Transverse colon (tissue), 4 donors: ENCODE data around the gene TP53BP2. TPM values are rescaled to one million over a fixed set of nuclear protein-coding genes. Genes with fewer than 3 reads are reported as not detected.

Source experiments
- DNase-seq: peaks from one replicate; pipeline ENCODE4 v3.0.0-alpha.2; 2019
- H3K27ac ChIP-seq, 4 donors: fragments of 200-600 bp; sonication (generic); 2 replicates each; pipeline ENCODE4 v1.5.1; 2016 to 2018; ENCODE audit warnings: inconsistent platforms in 4 of 4
- H3K27me3 ChIP-seq: fragments of 200-600 bp; sonication (generic); 2 replicates; pipeline ENCODE4 v1.5.1; 2017; ENCODE audit warnings: inconsistent platforms
- H3K36me3 ChIP-seq, 4 donors: fragments of 200-600 bp; sonication (generic); 2 replicates each; pipeline ENCODE4 v1.5.1; 2017 to 2019; ENCODE audit warnings: inconsistent platforms in 4 of 4
- H3K4me1 ChIP-seq, 4 donors: fragments of 200-600 bp; sonication (generic); 2 replicates each; pipeline ENCODE4 v1.5.1; 2017 to 2020; ENCODE audit warnings: inconsistent platforms in 4 of 4
- H3K4me3 ChIP-seq, 4 donors: fragments of 200-600 bp; sonication (generic); 1 replicate in 1 of 4; 2 replicates in 3 of 4; pipeline versions ENCODE4 v1.5.1 to v1.6.1; 2017 to 2019; ENCODE audit warnings: inconsistent platforms in 4 of 4
- H3K9me3 ChIP-seq, 2 donors: fragments of 200-600 bp; sonication (generic); 2 replicates each; pipeline ENCODE4 v1.5.1; 2017 to 2019; ENCODE audit warnings: inconsistent platforms in 2 of 2
- EP300 ChIP-seq: sonication (generic); formaldehyde crosslinking; IDR thresholded peaks from one replicate; pipeline ENCODE4 v1.6.1; 2017; ENCODE audit warnings: antibody characterized with exemption, low read depth
- POLR2A ChIP-seq: fragments of 450-650 bp; IDR thresholded peaks from one replicate; pipeline ENCODE4 v1.6.1; 2016; ENCODE audit warnings: antibody characterized with exemption, mild to moderate bottlenecking, moderate library complexity
- POLR2AphosphoS5 ChIP-seq, 3 donors: sonication (generic); formaldehyde crosslinking; IDR thresholded peaks; one replicate each; pipeline ENCODE4 v1.6.1; 2016; ENCODE audit warnings: antibody characterized with exemption in 3 of 3
- whole genome bisulfite sequencing, 2 donors: methylation state at CpG; one replicate each; pipeline ENCODE4 v1.1.5; 2018; ENCODE audit warnings: low coverage in 1 of 2; 5-methylcytosine and 5-hydroxymethylcytosine counted together
- in situ Hi-C, 4 donors: fragments of 200-750 bp; cut with MboI; loops; one replicate each; pipeline versions ENCODE4 v1.15.0 to v1.15.1; 2017; ENCODE audit warnings: low sequenced_read_pairs in 3 of 4, low pct_ligation_motif_present in 1 of 4, low pct_unique_long_range_greater_than_20kb in 1 of 4
- intact Hi-C: fragments of 100-400 bp; cut with DNase I; formaldehyde crosslinking; loops from one replicate; pipeline ENCODE4 v1.15.1; 2023; ENCODE audit warnings: low total_unique reads
- total RNA-seq, 4 donors: library from RNA; depleted of rRNA; stranded (reverse); fragments of >200 nt; gene quantifications; one replicate each; pipeline ENCODE4 v1.1.0, GENCODE V29; 2016
- TF ChIP-seq, protein P1 (sequence below), 5 experiments: fragments of 200-600 bp in 3 of 5; fragments of 450-650 bp in 2 of 5; sonication (generic) in 3 of 5; IDR thresholded peaks; 1 replicate in 2 of 5; 2 replicates in 3 of 5; pipeline ENCODE4 v1.5.1; 2016 to 2017; ENCODE audit warnings: antibody characterized with exemption in 5 of 5, inconsistent platforms in 3 of 5, mild to moderate bottlenecking in 2 of 5, moderate library complexity in 1 of 5

Gene TP53BP2
- total RNA-seq, 4 donors from 2014 or later, result 11.9 to 82.7 (median 31.2) TPM

- Histone ChIP-seq H3K4me3 (no peak overlapping the region), H3K27ac (no peak overlapping the region), H3K4me1 (no peaks in the 10 kb centered on the region), H3K27me3 (no peaks in the 10 kb centered on the region), H3K9me3 (no peaks in the 10 kb centered on the region), H3K36me3 (peaks cover 0 to 27% (median 7%) of the 10 kb centered on the region in 4 donors)
- in situ Hi-C loops, result no loop called here
- 88 to 94% methylated on average over 3 to 4 of the region's 4 CpGs for whole genome bisulfite sequencing, 2 donors
- intact Hi-C loops, result no loop called here
- TF ChIP-seq, protein P1, sequence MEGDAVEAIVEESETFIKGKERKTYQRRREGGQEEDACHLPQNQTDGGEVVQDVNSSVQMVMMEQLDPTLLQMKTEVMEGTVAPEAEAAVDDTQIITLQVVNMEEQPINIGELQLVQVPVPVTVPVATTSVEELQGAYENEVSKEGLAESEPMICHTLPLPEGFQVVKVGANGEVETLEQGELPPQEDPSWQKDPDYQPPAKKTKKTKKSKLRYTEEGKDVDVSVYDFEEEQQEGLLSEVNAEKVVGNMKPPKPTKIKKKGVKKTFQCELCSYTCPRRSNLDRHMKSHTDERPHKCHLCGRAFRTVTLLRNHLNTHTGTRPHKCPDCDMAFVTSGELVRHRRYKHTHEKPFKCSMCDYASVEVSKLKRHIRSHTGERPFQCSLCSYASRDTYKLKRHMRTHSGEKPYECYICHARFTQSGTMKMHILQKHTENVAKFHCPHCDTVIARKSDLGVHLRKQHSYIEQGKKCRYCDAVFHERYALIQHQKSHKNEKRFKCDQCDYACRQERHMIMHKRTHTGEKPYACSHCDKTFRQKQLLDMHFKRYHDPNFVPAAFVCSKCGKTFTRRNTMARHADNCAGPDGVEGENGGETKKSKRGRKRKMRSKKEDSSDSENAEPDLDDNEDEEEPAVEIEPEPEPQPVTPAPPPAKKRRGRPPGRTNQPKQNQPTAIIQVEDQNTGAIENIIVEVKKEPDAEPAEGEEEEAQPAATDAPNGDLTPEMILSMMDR (IDR thresholded peaks at IDR 0.05), result no peak
- TF ChIP-seq EP300 (no peak), POLR2AphosphoS5 (IDR thresholded peaks at IDR 0.05) (no peak), POLR2A (no peak)
- no peak for DNase-seq
Measured at GRCh38 chr1:223784541-223784940, 61.2 kb downstream of the TP53BP2 start.

GRCh38 chr1:223783676-223784075 is 62.1 kb downstream of the TP53BP2 start:
- TF ChIP-seq POLR2AphosphoS5 (IDR thresholded peaks at IDR 0.05) (no peak), POLR2A (no peak), EP300 (no peak)
- TF ChIP-seq, protein P1 (IDR thresholded peaks at IDR 0.05), result no peak
- in situ Hi-C loops, result no loop called here
- Histone ChIP-seq H3K27ac (no peak overlapping the region), H3K4me3 (no peak overlapping the region), H3K36me3 (peaks cover 0 to 35% (median 6%) of the 10 kb centered on the region in 4 donors), H3K27me3 (no peaks in the 10 kb centered on the region), H3K4me1 (no peaks in the 10 kb centered on the region), H3K9me3 (no peaks in the 10 kb centered on the region)
- WGBS, 2 donors, result 37 to 100% methylated on average over 1 of the region's 1 CpG
- no peak for DNase-seq
- intact Hi-C loops, result no loop called here

DNA sequence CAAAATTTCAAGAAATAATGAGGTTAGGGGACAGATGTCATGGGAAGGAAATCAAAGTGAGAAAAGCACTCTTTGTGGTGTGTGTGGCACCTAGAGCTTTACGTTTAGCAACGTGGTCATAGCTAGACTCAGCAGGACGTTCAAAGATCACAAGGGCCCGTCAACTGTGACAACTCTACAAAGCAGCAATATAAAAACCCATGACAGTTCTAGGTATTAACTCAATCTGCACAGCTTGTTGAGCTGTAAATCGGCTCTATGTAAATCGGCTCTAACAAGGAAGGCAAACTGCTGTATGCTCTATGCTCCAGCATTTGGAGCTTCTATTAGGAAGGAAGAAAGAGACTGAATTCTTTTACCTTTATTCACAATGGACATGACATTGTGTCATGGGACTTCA is 64.8 kb downstream of the TP53BP2 start:
- WGBS, 2 donors, result 75 to 80% methylated on average over 6 of the region's 6 CpGs
- H3K4me1 ChIP-seq, result no peaks in the 10 kb centered on the region
- intact Hi-C loops, result no loop called here
- H3K27ac ChIP-seq, result no peak overlapping the region
- TF ChIP-seq, protein P1 (IDR thresholded peaks at IDR 0.05), result no peak
- no peak for TF ChIP-seq POLR2AphosphoS5 (IDR thresholded peaks at IDR 0.05)
- TF ChIP-seq POLR2A, result no peak
- TF ChIP-seq EP300, result no peak
- peaks cover 0 to 55% (median 5%) of the 10 kb centered on the region in 4 donors for H3K36me3 ChIP-seq
- no peak overlapping the region for H3K4me3 ChIP-seq
- in situ Hi-C loops, result no loop called here
- no peaks in the 10 kb centered on the region for H3K9me3 ChIP-seq
- H3K27me3 ChIP-seq, result no peaks in the 10 kb centered on the region
- DNase-seq, result no peak

DNA sequence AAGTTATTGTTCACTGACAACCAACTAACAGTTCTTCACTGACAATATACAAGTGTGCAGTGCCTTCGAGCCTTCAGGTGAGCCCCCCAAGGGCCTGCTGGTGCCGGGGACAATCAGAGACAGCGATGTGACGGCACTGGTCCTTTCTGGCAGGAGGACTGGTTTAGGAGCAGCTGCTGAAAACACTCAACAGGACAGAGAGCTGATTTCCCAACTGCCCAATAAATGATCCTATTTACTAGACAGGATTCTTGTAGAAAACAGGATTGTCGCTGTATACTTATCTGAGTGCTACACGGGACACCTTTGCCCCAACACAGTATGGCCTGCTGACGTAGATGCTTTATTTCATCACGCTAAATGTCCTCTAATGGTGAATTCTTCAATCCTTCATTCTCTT is 65.4 kb downstream of the TP53BP2 start:
- Histone ChIP-seq H3K9me3 (no peaks in the 10 kb centered on the region), H3K27ac (no peak overlapping the region), H3K4me1 (no peaks in the 10 kb centered on the region), H3K4me3 (no peak overlapping the region), H3K36me3 (peaks cover 0 to 56% (median 7%) of the 10 kb centered on the region in 4 donors), H3K27me3 (no peaks in the 10 kb centered on the region)
- in situ Hi-C loops (no loop called here), intact Hi-C loops (no loop called here)
- TF ChIP-seq, protein P1 (IDR thresholded peaks at IDR 0.05), result no peak
- TF ChIP-seq POLR2AphosphoS5 (IDR thresholded peaks at IDR 0.05), result no peak
- TF ChIP-seq POLR2A, result no peak
- no peak for TF ChIP-seq EP300
- WGBS, 2 donors, result 96 to 100% methylated on average over 3 to 8 of the region's 8 CpGs
- DNase-seq, result no peak
